Cardiac septum (tissue), 1 donor: ENCODE data around the gene CD74. TPM values are rescaled to one million over a fixed set of nuclear protein-coding genes. Genes with fewer than 3 reads are reported as not detected.

Experiments used
- DNase-seq: peaks from one replicate; pipeline ENCODE4 v3.0.0-alpha.2; 2020; ENCODE audit warnings: low spot score
- intact Hi-C: fragments of 100-400 bp; cut with DNase I; formaldehyde crosslinking; loops from one replicate; pipeline ENCODE4 v1.14.0; 2022
- total RNA-seq: library from RNA; stranded (reverse); fragmentation: NEBNext Ultra II Directional; extraction: Animal tissue kit (Norgen Biotek cat#: 25700); gene quantifications from one replicate; pipeline ENCODE4 v1.2.1, GENCODE V29; 2021
- donor health status: DM: no; HTN: no; CAD: no.

The CD74 gene
- total RNA-seq, 1 donor from 2014 or later: 239 TPM

GRCh38 chr5:150413176-150413901 is 629 bp upstream of the CD74 start:
- DNase-seq: no peak
- intact Hi-C loops: no loop called here

GRCh38 chr5:150411245-150411979 is 1.3 kb downstream of the CD74 start:
- DNase-seq: no peak
- intact Hi-C loops: no loop called here

GRCh38 chr5:150410524-150411244 is 2.0 kb downstream of the CD74 start:
- no peak for DNase-seq
- intact Hi-C loops: no loop called here

GRCh38 chr5:150409638-150410523 is 2.8 kb downstream of the CD74 start:
- intact Hi-C loops: no loop called here
- DNase-seq: peak; percentile 90

GRCh38 chr5:150408231-150408943 is 4.3 kb downstream of the CD74 start:
- intact Hi-C loops: no loop called here
- no peak for DNase-seq

- no peak for DNase-seq
These were observed 5.5 kb downstream of the CD74 start for GRCh38 chr5:150407096-150407720.

GRCh38 chr5:150406723-150407095 is 6.0 kb downstream of the CD74 start:
- DNase-seq: no peak
- intact Hi-C loops: no loop called here

More at GRCh38 chr5:150407096-150407720, 5.5 kb downstream of the CD74 start:
- intact Hi-C loops: no loop called here

GRCh38 chr5:150406103-150406722 is 6.5 kb downstream of the CD74 start:
- intact Hi-C loops: no loop called here
- no peak for DNase-seq

GRCh38 chr5:150404941-150405816 is 7.5 kb downstream of the CD74 start:
- no peak for DNase-seq
- intact Hi-C loops: no loop called here

GRCh38 chr5:150404535-150404934 is 8.2 kb downstream of the CD74 start:
- intact Hi-C loops: no loop called here
- no peak for DNase-seq

- no peak for DNase-seq
- intact Hi-C loops: no loop called here
These were observed 8.6 kb downstream of the CD74 start for GRCh38 chr5:150404121-150404520.

- no peak for DNase-seq
- intact Hi-C loops: no loop called here
These were observed 9.8 kb downstream of the CD74 start for GRCh38 chr5:150402901-150403342.

- no peak for DNase-seq
- intact Hi-C loops: no loop called here
These were observed 10.4 kb downstream of the CD74 start for GRCh38 chr5:150402229-150402773.

GRCh38 chr5:150401376-150402228 is 11.1 kb downstream of the CD74 start:
- intact Hi-C loops: no loop called here
- no peak for DNase-seq

- DNase-seq: no peak
- intact Hi-C loops: no loop called here
These were observed 11.7 kb downstream of the CD74 start for GRCh38 chr5:150401076-150401375.
